ENCODE measurements around the gene LMAN1L. TPM values are rescaled to one million over a fixed set of nuclear protein-coding genes. Genes with fewer than 3 reads are reported as not detected.
A peak's percentile ranks its signal among the peaks of the same experiment; 100 is the strongest.

The LMAN1L gene
- total RNA-seq, 2 experiments from 2014 or later = 0.36 to 0.37 TPM

- Mint-ChIP-seq H3K9me3 (no peaks in the 10 kb centered on the region), H3K4me1 (no peaks in the 10 kb centered on the region), H3K27ac (no peak overlapping the region), H3K36me3 (no peaks in the 10 kb centered on the region), H3K4me3 (no peak overlapping the region), H3K27me3 (peaks cover 34% of the 10 kb centered on the region)
- DNase-seq = no peak
- no peak for ATAC-seq (ENCODE audit: low read depth)
- POLR2A ChIA-PET = interaction anchor here (0.7 kb wide), 1 partner anchor 138 kb away, joined by 3 read pairs; no protein-coding TSS in a partner anchor
Observed at GRCh38 chr15:74829486-74829885, 16.9 kb downstream of the LMAN1L start.

- no peak for DNase-seq
- no peaks in the 10 kb centered on the region for H3K4me1 Mint-ChIP-seq
- peaks cover 30% of the 10 kb centered on the region for H3K27me3 Mint-ChIP-seq
- H3K4me3 Mint-ChIP-seq = no peak overlapping the region
- POLR2A ChIA-PET = interaction anchor here (0.7 to 1.1 kb wide), 2 partner anchors 22 to 137 kb away, joined by 3 read pairs; no protein-coding TSS in a partner anchor
- H3K36me3 Mint-ChIP-seq = no peaks in the 10 kb centered on the region
- H3K27ac Mint-ChIP-seq = no peak overlapping the region
- no peaks in the 10 kb centered on the region for H3K9me3 Mint-ChIP-seq
- ATAC-seq (ENCODE audit: low read depth) = no peak
Observed at GRCh38 chr15:74829991-74830390, 17.4 kb downstream of the LMAN1L start.

GRCh38 chr15:74830868-74831267, 18.2 kb downstream of the LMAN1L start:
- Mint-ChIP-seq H3K4me3 (no peak overlapping the region), H3K4me1 (no peaks in the 10 kb centered on the region), H3K27me3 (peaks cover 28% of the 10 kb centered on the region), H3K36me3 (no peaks in the 10 kb centered on the region), H3K9me3 (no peaks in the 10 kb centered on the region), H3K27ac (no peak overlapping the region)
- DNase-seq (no peak), ATAC-seq (ENCODE audit: low read depth) (no peak)
- POLR2A ChIA-PET = interaction anchor here (1.1 kb wide), 1 partner anchor 23 kb away, joined by 3 read pairs; no protein-coding TSS in a partner anchor

- Mint-ChIP-seq H3K27me3 (peaks cover 21% of the 10 kb centered on the region), H3K4me1 (no peaks in the 10 kb centered on the region), H3K9me3 (no peaks in the 10 kb centered on the region), H3K36me3 (no peaks in the 10 kb centered on the region), H3K27ac (no peak overlapping the region), H3K4me3 (no peak overlapping the region)
- ATAC-seq (ENCODE audit: low read depth) = no peak
- POLR2A ChIA-PET = interaction anchor here (0.6 kb wide), 1 partner anchor 148 kb away, joined by 5 read pairs; no protein-coding TSS in a partner anchor
- no peak for DNase-seq
Observed at GRCh38 chr15:74831813-74832495, 19.3 kb downstream of the LMAN1L start.

- Mint-ChIP-seq H3K36me3 (no peaks in the 10 kb centered on the region), H3K27me3 (peaks cover 12% of the 10 kb centered on the region), H3K4me3 (no peak overlapping the region), H3K27ac (no peak overlapping the region), H3K9me3 (no peaks in the 10 kb centered on the region), H3K4me1 (no peaks in the 10 kb centered on the region)
- POLR2A ChIA-PET = no interaction called here
- ATAC-seq (ENCODE audit: low read depth) (no peak), DNase-seq (no peak)
Observed at GRCh38 chr15:74832826-74833225, 20.2 kb downstream of the LMAN1L start.

- Mint-ChIP-seq H3K27ac (no peak overlapping the region), H3K4me3 (no peak overlapping the region), H3K36me3 (no peaks in the 10 kb centered on the region), H3K4me1 (no peaks in the 10 kb centered on the region), H3K27me3 (peaks cover 6% of the 10 kb centered on the region), H3K9me3 (no peaks in the 10 kb centered on the region)
- POLR2A ChIA-PET = interaction anchor here (0.6 kb wide), 1 partner anchor 23 kb away, joined by 3 read pairs; no protein-coding TSS in a partner anchor
- DNase-seq = no peak
- ATAC-seq (ENCODE audit: low read depth) = no peak
Observed at GRCh38 chr15:74833376-74834107, 20.9 kb downstream of the LMAN1L start.

- Mint-ChIP-seq H3K27me3 (no peaks in the 10 kb centered on the region), H3K9me3 (no peaks in the 10 kb centered on the region), H3K27ac (no peak overlapping the region), H3K4me1 (no peaks in the 10 kb centered on the region), H3K4me3 (no peak overlapping the region), H3K36me3 (no peaks in the 10 kb centered on the region)
- peak; percentile 67 for DNase-seq
- ATAC-seq (ENCODE audit: low read depth) = peak; percentile 52
- POLR2A ChIA-PET = no interaction called here
Observed at GRCh38 chr15:74835312-74835823, 22.7 kb downstream of the LMAN1L start.

- no peak for DNase-seq
- POLR2A ChIA-PET = no interaction called here
- Mint-ChIP-seq H3K27ac (no peak overlapping the region), H3K4me3 (no peak overlapping the region), H3K27me3 (no peaks in the 10 kb centered on the region), H3K4me1 (peaks cover 12% of the 10 kb centered on the region), H3K9me3 (no peaks in the 10 kb centered on the region), H3K36me3 (no peaks in the 10 kb centered on the region)
- no peak for ATAC-seq (ENCODE audit: low read depth)
Observed at GRCh38 chr15:74836846-74837245, 24.2 kb downstream of the LMAN1L start.

- Mint-ChIP-seq H3K4me1 (peaks cover 18% of the 10 kb centered on the region), H3K27ac (no peak overlapping the region), H3K36me3 (no peaks in the 10 kb centered on the region), H3K27me3 (no peaks in the 10 kb centered on the region), H3K9me3 (no peaks in the 10 kb centered on the region), H3K4me3 (no peak overlapping the region)
- no peak for DNase-seq
- POLR2A ChIA-PET = no interaction called here
- no peak for ATAC-seq (ENCODE audit: low read depth)
Observed at GRCh38 chr15:74837482-74838136, 25.0 kb downstream of the LMAN1L start.

- H3K27ac Mint-ChIP-seq = no peak overlapping the region
- ATAC-seq (ENCODE audit: low read depth) = no peak
Observed at GRCh38 chr15:74838137-74838516, 25.5 kb downstream of the LMAN1L start.

GRCh38 chr15:74838746-74839525, 26.3 kb downstream of the LMAN1L start:
- POLR2A ChIA-PET = no interaction called here
- H3K4me3 Mint-ChIP-seq = no peak overlapping the region
- no peak for ATAC-seq (ENCODE audit: low read depth)
- H3K27me3 Mint-ChIP-seq = no peaks in the 10 kb centered on the region
- H3K36me3 Mint-ChIP-seq = no peaks in the 10 kb centered on the region
- peaks cover 20% of the 10 kb centered on the region for H3K4me1 Mint-ChIP-seq
- no peak for DNase-seq
- no peak overlapping the region for H3K27ac Mint-ChIP-seq
- H3K9me3 Mint-ChIP-seq = no peaks in the 10 kb centered on the region

More at GRCh38 chr15:74838137-74838516, 25.5 kb downstream of the LMAN1L start:
- Mint-ChIP-seq H3K9me3 (no peaks in the 10 kb centered on the region), H3K36me3 (no peaks in the 10 kb centered on the region), H3K4me1 (peaks cover 18% of the 10 kb centered on the region), H3K27me3 (no peaks in the 10 kb centered on the region), H3K4me3 (no peak overlapping the region)
- POLR2A ChIA-PET = no interaction called here
- no peak for DNase-seq

- no peak for ATAC-seq (ENCODE audit: low read depth)
- no peak for DNase-seq
- Mint-ChIP-seq H3K27me3 (no peaks in the 10 kb centered on the region), H3K27ac (no peak overlapping the region), H3K4me1 (peaks cover 29% of the 10 kb centered on the region), H3K9me3 (no peaks in the 10 kb centered on the region), H3K4me3 (no peak overlapping the region), H3K36me3 (no peaks in the 10 kb centered on the region)
- POLR2A ChIA-PET = interaction anchor here (0.5 kb wide), 1 partner anchor 94 kb away, joined by 3 read pairs; no protein-coding TSS in a partner anchor
Observed at GRCh38 chr15:74839526-74840395, 27.1 kb downstream of the LMAN1L start.
